ENCODE results near the gene GNG12.

Gene GNG12

DNA sequence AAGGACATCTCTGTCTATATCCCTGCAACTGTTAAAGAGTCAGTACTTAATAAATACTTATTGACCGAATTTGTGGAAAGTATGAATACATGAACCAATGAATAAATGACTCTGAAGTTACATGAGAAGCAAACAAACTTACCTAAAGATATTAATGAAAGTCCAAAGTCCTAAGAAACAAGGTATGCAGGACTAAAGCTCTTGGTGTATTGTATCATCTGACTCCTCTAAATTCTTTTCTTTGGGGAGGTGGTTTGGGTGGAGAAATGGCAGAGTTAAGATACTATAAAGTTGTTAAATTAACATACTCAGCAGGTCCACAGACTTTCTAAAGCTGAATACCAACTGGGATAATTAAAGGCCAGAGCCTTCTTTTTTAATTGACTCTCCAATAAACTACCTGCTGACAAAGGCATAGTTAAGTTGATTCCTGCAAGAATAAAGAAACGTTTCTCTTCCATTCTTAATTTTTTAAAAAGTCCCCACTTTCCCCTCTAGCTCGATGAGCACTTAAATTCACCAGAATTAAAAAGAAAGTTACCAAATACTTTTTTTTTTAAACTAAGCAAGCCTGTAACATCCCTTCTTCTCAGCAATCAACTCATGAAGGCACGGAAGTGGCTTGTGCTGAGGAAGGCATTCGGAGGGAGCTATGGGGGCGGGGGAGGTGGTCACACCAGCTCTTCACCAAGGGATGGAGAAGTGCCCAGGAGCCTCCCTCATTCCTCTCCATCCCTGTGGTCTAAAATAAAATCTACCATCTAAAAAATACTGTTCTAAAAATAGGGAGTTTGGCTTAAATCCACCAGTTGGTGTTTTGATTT is 87.2 kb downstream of the GNG12 start (continued):
- TF ChIP-seq, protein P1, sequence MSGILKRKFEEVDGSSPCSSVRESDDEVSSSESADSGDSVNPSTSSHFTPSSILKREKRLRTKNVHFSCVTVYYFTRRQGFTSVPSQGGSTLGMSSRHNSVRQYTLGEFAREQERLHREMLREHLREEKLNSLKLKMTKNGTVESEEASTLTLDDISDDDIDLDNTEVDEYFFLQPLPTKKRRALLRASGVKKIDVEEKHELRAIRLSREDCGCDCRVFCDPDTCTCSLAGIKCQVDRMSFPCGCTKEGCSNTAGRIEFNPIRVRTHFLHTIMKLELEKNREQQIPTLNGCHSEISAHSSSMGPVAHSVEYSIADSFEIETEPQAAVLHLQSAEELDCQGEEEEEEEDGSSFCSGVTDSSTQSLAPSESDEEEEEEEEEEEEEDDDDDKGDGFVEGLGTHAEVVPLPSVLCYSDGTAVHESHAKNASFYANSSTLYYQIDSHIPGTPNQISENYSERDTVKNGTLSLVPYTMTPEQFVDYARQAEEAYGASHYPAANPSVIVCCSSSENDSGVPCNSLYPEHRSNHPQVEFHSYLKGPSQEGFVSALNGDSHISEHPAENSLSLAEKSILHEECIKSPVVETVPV (CRISPR knock-in tag; IDR thresholded peaks at IDR 0.05), result no peak
- TF ChIP-seq ZNF70 (CRISPR knock-in tag; IDR thresholded peaks at IDR 0.05) (no peak), BACH2 (CRISPR knock-in tag; IDR thresholded peaks at IDR 0.05; ENCODE audit: borderline replicate concordance) (no peak), TCF4 (CRISPR knock-in tag; IDR thresholded peaks at IDR 0.05; ENCODE audit: borderline replicate concordance) (no peak), ZNF8 (CRISPR knock-in tag; IDR thresholded peaks at IDR 0.05) (no peak)
- TF ChIP-seq, protein P2, sequence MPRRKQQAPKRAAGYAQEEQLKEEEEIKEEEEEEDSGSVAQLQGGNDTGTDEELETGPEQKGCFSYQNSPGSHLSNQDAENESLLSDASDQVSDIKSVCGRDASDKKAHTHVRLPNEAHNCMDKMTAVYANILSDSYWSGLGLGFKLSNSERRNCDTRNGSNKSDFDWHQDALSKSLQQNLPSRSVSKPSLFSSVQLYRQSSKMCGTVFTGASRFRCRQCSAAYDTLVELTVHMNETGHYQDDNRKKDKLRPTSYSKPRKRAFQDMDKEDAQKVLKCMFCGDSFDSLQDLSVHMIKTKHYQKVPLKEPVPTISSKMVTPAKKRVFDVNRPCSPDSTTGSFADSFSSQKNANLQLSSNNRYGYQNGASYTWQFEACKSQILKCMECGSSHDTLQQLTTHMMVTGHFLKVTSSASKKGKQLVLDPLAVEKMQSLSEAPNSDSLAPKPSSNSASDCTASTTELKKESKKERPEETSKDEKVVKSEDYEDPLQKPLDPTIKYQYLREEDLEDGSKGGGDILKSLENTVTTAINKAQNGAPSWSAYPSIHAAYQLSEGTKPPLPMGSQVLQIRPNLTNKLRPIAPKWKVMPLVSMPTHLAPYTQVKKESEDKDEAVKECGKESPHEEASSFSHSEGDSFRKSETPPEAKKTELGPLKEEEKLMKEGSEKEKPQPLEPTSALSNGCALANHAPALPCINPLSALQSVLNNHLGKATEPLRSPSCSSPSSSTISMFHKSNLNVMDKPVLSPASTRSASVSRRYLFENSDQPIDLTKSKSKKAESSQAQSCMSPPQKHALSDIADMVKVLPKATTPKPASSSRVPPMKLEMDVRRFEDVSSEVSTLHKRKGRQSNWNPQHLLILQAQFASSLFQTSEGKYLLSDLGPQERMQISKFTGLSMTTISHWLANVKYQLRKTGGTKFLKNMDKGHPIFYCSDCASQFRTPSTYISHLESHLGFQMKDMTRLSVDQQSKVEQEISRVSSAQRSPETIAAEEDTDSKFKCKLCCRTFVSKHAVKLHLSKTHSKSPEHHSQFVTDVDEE (CRISPR knock-in tag; IDR thresholded peaks at IDR 0.05), result no peak

DNA sequence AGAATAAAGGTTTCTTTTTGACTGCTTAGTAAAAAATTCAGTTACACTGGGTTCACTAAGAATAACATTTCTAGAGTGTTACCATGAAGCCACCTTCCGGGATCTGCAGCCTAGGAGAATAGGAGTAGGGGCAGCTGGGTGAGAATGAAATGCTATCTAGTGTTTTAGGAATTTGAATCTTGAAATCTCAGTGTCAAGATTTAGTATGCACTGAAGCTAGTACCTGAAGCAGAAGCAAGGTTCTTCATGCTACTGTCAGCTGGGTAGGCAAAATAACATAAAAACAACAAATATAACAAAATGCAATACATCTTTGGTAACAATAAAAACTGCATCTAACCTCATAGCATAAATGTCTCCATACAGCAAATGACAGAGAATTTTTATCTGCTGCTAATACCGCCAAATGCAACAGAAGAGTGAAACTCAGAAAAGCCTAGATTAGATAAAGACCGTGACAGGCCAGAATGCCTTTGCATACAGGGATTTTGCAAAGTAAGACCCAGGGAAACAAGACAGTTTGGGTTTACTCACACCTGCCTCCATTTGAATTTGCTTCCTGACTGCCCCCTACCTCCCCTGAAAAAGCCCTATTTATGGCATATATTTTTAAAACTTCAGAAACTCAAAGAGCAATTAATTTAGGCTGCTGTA is 90.1 kb downstream of the GNG12 start:
- TF ChIP-seq OSR1 (CRISPR knock-in tag; IDR thresholded peaks at IDR 0.05) (no peak), TCF4 (CRISPR knock-in tag; IDR thresholded peaks at IDR 0.05; ENCODE audit: borderline replicate concordance) (no peak), PPARA (CRISPR knock-in tag; IDR thresholded peaks at IDR 0.05; ENCODE audit: borderline replicate concordance) (no peak), GLIS3 (CRISPR knock-in tag; IDR thresholded peaks at IDR 0.05) (no peak), TOX (CRISPR knock-in tag; IDR thresholded peaks at IDR 0.05; ENCODE audit: borderline replicate concordance) (no peak), ZFP30 (CRISPR knock-in tag; IDR thresholded peaks at IDR 0.05) (no peak)
- TF ChIP-seq, protein P3, sequence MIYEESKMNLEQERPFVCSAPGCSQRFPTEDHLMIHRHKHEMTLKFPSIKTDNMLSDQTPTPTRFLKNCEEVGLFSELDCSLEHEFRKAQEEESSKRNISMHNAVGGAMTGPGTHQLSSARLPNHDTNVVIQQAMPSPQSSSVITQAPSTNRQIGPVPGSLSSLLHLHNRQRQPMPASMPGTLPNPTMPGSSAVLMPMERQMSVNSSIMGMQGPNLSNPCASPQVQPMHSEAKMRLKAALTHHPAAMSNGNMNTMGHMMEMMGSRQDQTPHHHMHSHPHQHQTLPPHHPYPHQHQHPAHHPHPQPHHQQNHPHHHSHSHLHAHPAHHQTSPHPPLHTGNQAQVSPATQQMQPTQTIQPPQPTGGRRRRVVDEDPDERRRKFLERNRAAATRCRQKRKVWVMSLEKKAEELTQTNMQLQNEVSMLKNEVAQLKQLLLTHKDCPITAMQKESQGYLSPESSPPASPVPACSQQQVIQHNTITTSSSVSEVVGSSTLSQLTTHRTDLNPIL (CRISPR knock-in tag; IDR thresholded peaks at IDR 0.05; ENCODE audit: low read depth), result no peak
- TF ChIP-seq, protein P2 (CRISPR knock-in tag; IDR thresholded peaks at IDR 0.05), result no peak
- no peak for ATAC-seq

DNA sequence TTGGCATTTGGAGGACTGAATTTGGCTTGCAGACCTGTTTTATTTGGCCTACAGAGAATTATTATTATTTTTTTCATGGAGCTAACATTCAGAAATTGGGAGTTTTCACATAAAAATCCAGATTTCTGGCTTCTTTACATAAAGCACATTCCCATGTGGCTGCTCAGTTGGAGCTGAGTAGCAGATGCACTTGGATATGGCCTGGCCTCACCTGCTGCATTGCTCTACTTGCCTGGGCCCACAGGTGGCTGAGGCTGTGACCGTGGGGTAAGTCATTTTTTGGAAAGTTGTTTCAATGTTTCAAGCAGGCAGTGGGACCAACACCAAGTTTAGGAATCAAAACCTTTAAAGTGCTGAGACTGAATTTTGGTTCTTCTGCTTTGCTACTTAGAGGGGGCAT is 91.5 kb downstream of the GNG12 start:
- TF ChIP-seq BACH2 (CRISPR knock-in tag; IDR thresholded peaks at IDR 0.05; ENCODE audit: borderline replicate concordance) (no peak), ESRRG (CRISPR knock-in tag; IDR thresholded peaks at IDR 0.05) (no peak), RARB (CRISPR knock-in tag; IDR thresholded peaks at IDR 0.05) (no peak), ZC3H10 (CRISPR knock-in tag; IDR thresholded peaks at IDR 0.05) (no peak), GLIS3 (CRISPR knock-in tag; IDR thresholded peaks at IDR 0.05) (no peak), ARNTL (CRISPR knock-in tag; IDR thresholded peaks at IDR 0.05; ENCODE audit: borderline replicate concordance, low read depth) (no peak)
- TF ChIP-seq, protein P1 (CRISPR knock-in tag; IDR thresholded peaks at IDR 0.05), result no peak
- ATAC-seq, result no peak
